Activated T-cell treated with anti-CD3 and anti-CD28 coated beads, Interleukin-2, amount 50 U/mL, for 24 hours (primary cell): ENCODE measurements around the gene SLC12A7.

Experiments
- DNase-seq: peaks from one replicate; pipeline ENCODE4 v3.0.0-alpha.2; 2020
- H3K27ac Mint-ChIP-seq: 2 replicates; pipeline ENCODE4 v1.8.0; 2020; ENCODE audit warnings: mild to moderate bottlenecking, mixed read lengths
- H3K27me3 Mint-ChIP-seq: 2 replicates; pipeline ENCODE4 v1.8.0; 2020; ENCODE audit warnings: mixed read lengths
- H3K36me3 Mint-ChIP-seq: 2 replicates; pipeline ENCODE4 v1.8.0; 2020; ENCODE audit warnings: low read depth, mixed read lengths
- H3K4me1 Mint-ChIP-seq: 2 replicates; pipeline ENCODE4 v1.8.0; 2020; ENCODE audit warnings: low read depth, mixed read lengths
- H3K4me3 Mint-ChIP-seq: 2 replicates; pipeline ENCODE4 v1.8.0; 2020; ENCODE audit warnings: mild to moderate bottlenecking, moderate library complexity, mixed read lengths
- H3K9me3 Mint-ChIP-seq: 2 replicates; pipeline ENCODE4 v1.8.0; 2020; ENCODE audit warnings: mixed read lengths

Gene SLC12A7

DNA sequence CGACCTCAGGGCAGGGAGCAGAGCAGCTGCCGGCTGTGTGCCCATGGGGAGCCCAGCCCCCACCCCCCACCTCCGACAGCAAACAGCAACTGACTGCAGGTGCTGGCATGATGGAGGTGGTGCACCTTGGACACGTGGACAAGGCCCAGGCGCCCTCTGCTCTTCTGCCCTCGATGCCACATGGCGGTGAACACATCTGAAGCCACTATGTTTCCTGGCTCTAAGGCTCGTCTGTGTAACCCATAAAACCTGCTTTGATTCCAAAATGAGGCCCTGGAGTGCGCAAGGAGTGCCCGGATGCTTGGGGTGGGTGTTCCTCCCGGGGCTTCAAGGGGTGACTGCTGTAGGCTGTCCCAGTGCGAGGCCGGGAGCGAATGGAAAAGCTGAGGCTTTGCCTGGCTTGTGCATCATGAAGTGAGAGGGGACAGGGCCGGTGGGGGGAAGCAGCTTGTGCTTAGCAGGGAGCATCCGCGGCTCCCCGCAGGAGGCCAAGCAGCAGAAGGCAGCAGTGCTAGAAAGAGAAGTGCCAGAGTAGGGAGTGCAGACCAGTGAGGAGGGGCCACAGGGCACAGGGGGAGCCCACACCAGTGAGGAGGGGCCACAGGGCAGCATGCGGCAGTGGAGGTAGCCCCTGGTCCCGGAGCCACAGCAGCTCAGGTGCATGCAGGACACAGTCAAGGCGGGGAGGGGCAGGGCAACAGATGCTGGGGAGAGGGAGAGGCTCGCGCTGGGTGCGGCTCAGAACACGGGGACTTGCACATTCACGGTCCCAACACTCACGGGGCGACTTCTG lies 73.2 kb downstream of the SLC12A7 start:
- no peaks in the 10 kb centered on the region for H3K36me3 Mint-ChIP-seq
- peaks cover 28% of the 10 kb centered on the region for H3K9me3 Mint-ChIP-seq
- DNase-seq: no peak
- peaks cover 6% of the 10 kb centered on the region for H3K4me1 Mint-ChIP-seq
- no peaks in the 10 kb centered on the region for H3K27me3 Mint-ChIP-seq
- no peak overlapping the region for H3K4me3 Mint-ChIP-seq
- H3K27ac Mint-ChIP-seq: no peak overlapping the region

DNA sequence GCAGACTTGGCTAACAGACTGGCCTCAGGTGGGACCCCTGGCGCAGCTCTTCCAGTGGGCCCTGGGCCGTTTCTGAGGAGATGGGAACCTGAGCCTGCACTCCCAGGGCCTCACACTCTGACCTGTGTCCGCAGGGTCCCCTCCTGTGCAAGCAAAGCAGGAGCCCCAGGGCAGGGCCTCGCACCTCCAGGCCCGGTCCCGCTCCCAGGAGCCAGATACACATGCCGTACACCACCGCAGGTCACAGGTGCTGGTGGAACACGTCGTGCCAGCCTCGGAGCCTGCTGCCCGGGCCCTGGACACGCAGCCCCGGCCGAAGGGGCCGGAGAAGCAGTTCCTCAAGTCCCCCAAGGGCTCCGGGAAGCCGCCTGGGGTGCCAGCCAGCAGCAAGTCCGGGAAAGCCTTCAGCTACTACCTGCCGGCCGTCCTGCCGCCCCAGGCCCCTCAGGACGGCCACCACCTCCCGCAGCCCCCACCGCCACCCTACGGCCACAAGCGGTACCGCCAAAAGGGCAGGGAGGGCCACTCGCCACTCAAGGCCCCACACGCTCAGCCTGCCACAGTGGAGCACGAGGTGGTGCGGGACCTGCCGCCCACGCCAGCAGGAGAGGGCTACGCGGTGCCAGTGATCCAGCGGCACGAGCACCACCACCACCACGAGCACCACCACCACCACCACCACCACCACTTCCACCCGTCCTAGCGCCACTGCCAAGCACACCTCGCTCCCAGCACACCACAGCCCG lies 74.0 kb downstream of the SLC12A7 start:
- no peaks in the 10 kb centered on the region for H3K4me1 Mint-ChIP-seq
- peaks cover 20% of the 10 kb centered on the region for H3K9me3 Mint-ChIP-seq
- no peak overlapping the region for H3K27ac Mint-ChIP-seq
- DNase-seq: no peak
- H3K27me3 Mint-ChIP-seq: no peaks in the 10 kb centered on the region
- no peak overlapping the region for H3K4me3 Mint-ChIP-seq
- H3K36me3 Mint-ChIP-seq: no peaks in the 10 kb centered on the region

DNA sequence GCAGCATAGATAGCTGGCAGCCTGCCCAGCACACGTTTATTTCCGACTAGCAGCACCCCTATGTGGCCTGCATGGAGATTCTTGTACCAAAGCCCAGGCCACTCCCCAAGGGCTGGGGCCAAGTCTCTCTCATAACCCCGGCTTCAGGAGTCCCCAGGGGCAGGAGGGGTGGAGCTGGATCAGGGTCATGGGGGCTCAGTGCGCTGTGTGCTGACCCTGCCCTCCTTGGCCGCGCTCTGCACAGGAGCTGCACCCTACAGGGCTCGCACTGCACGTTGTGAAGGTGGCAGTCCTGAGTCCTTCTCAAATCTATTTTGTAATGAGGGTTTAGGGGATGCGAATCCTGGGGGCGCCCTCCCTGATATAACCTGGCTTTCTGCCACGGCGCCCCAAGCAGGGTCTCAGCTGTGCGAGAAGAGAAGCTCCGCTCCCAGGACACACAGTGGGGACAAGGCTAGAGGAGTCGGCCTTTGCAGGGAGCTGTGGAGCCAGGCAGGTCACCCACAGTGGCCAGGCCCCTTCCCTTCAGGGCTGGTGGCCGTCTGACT lies 74.7 kb downstream of the SLC12A7 start:
- Mint-ChIP-seq H3K36me3 (no peaks in the 10 kb centered on the region), H3K4me1 (no peaks in the 10 kb centered on the region), H3K9me3 (peaks cover 14% of the 10 kb centered on the region), H3K4me3 (no peak overlapping the region), H3K27ac (no peak overlapping the region), H3K27me3 (no peaks in the 10 kb centered on the region)
- DNase-seq: no peak

DNA sequence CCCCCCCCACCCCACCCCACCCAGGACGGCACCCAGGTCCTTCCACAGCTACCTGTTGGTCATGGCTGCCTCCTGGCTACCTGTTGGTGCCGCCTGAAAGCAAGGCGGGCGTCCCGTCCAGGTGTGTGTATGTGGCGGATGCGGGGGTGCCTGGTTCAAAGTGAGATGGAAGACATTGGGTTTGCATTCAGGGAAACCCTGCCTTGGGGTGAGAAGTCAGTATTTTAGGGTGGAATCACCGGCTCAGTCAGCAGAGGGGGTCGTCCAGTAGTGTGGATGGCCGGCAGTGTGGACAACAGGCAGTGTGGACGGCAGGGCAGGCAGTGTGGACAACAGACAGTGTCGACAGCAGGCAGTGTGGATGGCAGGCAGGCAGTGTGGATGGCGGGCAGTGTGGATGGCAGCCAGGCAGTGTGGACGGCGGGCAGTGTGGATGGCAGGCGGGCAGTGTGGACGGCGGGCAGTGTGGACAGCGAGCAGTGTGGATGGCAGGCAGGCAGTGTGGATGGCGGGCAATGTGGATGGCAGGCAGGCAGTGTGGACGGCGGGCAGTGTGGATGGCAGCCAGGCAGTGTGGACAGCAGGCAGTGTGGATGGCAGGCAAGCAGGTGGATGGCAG lies 75.2 kb downstream of the SLC12A7 start:
- DNase-seq: no peak
- peaks cover 8% of the 10 kb centered on the region for H3K9me3 Mint-ChIP-seq
- no peaks in the 10 kb centered on the region for H3K36me3 Mint-ChIP-seq
- no peaks in the 10 kb centered on the region for H3K4me1 Mint-ChIP-seq
- no peak overlapping the region for H3K27ac Mint-ChIP-seq
- H3K4me3 Mint-ChIP-seq: no peak overlapping the region
- no peaks in the 10 kb centered on the region for H3K27me3 Mint-ChIP-seq

DNA sequence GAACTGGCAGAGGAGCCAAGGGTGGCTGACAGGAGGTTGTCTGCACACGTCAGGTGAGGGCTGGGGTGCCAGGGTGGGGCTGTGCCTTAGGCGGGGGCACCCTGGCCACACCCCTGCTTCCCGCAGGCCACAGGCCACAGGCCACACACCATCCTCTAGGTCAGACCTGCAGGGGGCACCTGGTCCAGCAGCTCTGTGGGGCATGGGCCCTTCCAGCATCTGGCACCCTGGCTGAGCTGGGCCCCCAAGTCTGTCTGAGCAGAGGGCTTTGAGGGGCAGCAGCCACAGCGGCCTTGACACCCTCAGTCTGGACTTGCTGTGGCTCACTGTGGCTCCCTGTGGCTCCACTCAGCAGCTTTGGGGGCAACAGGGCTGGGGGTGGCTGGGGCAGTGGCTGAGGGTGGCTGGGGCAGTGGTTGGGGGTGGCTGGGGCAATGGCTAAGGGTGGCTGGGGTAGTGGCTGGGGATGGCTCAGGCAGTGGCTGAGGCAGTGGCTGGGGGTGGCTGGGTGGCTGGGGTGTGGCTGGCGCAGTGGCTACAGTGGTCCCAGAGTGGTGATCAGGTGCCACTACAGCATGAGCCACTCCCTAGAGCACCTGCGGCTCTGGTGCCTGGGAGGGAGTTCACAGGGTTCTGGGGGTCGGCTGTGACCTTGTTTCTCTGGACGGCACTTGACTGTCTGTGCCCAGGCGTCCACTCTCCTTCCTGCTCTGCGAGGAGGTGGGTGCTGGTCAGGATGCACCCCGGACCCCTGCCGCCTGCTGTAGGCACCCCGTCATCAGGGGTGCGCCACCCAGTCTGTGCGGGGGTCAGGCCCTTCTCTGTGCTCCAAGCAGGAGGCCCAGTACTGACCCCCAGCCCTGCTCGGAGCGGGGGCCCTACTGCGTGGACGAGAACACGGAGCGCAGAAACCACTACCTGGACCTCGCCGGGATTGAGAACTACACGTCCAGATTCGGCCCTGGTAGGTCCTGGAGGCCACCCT lies 76.2 kb downstream of the SLC12A7 start:
- H3K4me3 Mint-ChIP-seq: no peak overlapping the region
- no peak for DNase-seq
- H3K36me3 Mint-ChIP-seq: no peaks in the 10 kb centered on the region
- no peaks in the 10 kb centered on the region for H3K9me3 Mint-ChIP-seq
- H3K27ac Mint-ChIP-seq: no peak overlapping the region
- H3K4me1 Mint-ChIP-seq: no peaks in the 10 kb centered on the region
- no peaks in the 10 kb centered on the region for H3K27me3 Mint-ChIP-seq

DNA sequence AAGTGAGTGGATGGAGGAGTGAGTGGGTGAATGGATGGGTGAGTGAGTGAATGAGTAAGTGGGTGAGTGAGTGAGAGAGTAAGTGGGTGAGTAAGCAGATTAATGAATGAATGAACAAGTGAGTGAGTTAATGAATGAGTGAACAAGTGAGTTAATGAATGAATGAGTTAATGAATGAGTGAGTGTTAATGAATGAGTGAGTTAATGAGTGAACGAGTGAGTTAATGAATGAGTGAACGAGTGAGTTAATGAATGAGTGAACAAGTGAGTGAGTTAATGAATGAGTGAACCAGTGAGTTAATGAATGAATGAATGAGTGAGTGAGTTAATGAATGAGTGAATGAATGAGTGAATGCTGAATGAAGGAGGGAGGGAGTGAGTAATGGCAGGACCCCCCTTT lies 76.9 kb downstream of the SLC12A7 start:
- Mint-ChIP-seq H3K9me3 (no peaks in the 10 kb centered on the region), H3K27ac (no peak overlapping the region), H3K4me1 (no peaks in the 10 kb centered on the region), H3K36me3 (no peaks in the 10 kb centered on the region), H3K27me3 (no peaks in the 10 kb centered on the region), H3K4me3 (no peak overlapping the region)
- DNase-seq: no peak

DNA sequence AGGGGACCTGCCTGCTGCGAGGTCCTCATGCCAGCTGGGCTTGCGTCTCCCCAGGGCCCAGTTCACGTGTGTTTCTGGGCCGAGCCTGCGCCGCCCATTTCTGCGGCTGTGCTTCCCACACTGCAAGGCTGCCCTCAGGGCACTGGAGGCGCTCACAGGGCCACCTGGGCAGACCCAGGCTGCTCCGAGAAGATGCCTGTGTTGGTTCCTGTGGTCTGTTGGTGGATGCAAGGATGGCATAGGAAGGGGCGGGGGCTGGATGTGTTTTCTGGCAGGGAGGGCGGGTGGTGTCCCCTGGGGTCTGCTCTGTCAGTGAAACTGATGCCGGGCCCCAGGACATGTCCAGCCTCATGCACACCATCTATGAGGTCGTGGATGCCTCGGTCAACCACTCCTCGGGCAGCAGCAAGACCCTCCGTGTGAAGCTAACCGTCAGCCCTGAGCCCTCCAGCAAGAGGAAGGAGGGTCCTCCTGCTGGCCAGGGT lies 77.4 kb downstream of the SLC12A7 start:
- no peaks in the 10 kb centered on the region for H3K9me3 Mint-ChIP-seq
- no peaks in the 10 kb centered on the region for H3K27me3 Mint-ChIP-seq
- no peak overlapping the region for H3K27ac Mint-ChIP-seq
- no peak overlapping the region for H3K4me3 Mint-ChIP-seq
- H3K4me1 Mint-ChIP-seq: no peaks in the 10 kb centered on the region
- no peak for DNase-seq
- no peaks in the 10 kb centered on the region for H3K36me3 Mint-ChIP-seq

DNA sequence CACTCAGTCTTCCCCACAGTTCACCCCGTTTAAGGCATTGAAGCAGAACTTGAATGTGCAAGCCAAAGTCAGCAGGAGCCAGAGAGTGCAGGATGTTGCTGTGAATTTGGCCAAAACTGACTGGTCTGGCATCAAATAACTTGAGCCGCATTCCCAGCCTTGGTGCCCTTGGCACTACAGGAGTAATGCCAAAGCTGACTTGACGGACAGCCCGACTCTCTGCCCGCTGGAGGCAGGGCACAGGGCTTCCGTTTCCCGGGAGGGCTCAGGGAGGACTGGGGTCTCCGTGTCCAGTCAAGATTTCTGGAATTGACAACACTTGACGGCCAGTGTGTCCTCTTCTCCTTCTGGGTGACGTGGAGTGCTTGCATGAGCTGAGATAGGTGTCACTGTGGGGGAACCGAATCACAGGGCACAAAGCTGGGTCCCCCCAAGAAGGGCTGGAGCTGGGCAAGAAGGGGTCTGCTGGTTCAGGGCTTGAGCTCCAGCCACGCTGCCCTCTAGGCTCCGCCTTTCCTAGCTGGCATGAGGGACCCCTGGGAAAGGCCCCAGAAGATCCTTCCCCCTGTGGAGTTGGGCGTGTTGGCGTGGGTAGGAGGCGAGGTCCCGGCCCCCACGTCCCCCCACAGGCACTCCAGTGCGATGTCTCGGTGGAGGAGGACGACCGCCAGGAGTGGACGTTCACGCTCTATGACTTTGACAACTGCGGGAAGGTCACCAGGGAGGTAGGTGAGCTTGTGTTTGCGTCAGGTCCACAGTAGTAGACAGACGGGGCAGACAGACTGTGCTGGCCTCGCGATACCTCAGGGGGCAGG lies 78.0 kb downstream of the SLC12A7 start:
- no peaks in the 10 kb centered on the region for H3K9me3 Mint-ChIP-seq
- H3K4me3 Mint-ChIP-seq: no peak overlapping the region
- H3K36me3 Mint-ChIP-seq: no peaks in the 10 kb centered on the region
- H3K27me3 Mint-ChIP-seq: peaks cover 4% of the 10 kb centered on the region
- no peak overlapping the region for H3K27ac Mint-ChIP-seq
- DNase-seq: no peak
- no peaks in the 10 kb centered on the region for H3K4me1 Mint-ChIP-seq

DNA sequence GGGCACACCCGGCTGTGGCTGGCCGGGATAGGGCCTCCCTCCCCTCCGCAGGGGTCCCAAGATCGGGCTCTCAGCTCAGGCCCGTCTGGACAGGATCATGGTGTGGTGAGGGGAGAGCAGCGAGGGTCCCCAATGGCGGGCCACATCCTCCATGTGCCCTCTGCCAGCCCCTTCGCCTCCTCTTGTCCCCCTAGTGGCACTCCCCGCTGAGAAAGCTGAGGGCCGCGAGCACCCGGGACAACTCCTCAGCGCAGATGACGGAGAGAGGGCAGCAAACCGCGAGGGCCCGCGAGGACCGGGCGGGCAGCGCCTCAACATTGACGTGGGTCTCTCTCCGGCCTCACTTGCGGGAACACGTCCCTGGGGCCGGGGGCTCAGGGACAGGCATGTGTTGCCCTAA lies 78.7 kb downstream of the SLC12A7 start:
- Mint-ChIP-seq H3K9me3 (no peaks in the 10 kb centered on the region), H3K4me3 (no peak overlapping the region), H3K4me1 (no peaks in the 10 kb centered on the region), H3K36me3 (no peaks in the 10 kb centered on the region), H3K27me3 (peaks cover 4% of the 10 kb centered on the region), H3K27ac (no peak overlapping the region)
- DNase-seq: no peak

DNA sequence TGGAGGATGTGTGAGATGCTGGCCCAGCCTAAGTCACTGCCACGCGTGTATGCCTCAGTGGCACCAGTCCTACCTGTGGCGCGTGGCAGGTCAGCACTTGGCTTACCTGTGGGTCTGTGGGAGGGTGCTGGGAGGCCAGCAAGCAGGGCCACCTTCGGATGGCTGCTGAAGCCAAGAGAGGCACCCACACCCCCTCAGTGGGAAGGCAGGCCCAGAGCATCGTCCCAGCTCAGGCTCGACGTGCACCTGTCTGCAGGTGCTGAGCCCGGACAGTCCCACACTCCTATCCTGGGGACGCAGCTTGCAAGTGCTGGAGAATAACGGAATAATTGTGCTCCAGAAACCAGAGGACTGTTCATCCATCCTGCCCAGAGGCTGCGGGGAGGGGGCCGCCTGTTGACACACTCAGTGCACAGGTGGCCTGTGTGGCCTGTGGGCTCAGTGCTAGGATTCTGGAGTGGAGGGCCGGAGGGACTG lies 79.3 kb downstream of the SLC12A7 start:
- Mint-ChIP-seq H3K4me3 (no peak overlapping the region), H3K27ac (no peak overlapping the region), H3K4me1 (no peaks in the 10 kb centered on the region), H3K27me3 (peaks cover 4% of the 10 kb centered on the region), H3K36me3 (no peaks in the 10 kb centered on the region), H3K9me3 (no peaks in the 10 kb centered on the region)
- DNase-seq: no peak

DNA sequence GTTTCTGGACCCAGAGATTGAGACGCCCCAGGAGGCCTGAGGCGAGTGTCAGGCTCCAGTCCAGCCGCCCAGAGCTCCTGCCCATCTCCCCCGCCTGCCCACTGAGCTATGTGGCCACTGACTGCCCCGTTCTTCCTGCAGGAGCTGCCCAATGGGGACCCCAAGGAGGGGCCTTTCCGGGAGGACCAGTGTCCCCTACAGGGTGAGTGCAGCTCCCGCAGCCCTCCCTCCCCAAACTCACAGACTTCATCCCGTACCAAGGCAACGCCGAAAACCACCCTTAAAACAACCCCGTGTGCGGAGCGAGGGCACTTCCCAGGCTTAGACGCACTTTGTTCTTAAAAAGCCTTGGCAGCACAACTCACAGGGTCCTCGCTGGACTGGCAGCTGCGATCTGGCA lies 79.9 kb downstream of the SLC12A7 start:
- Mint-ChIP-seq H3K36me3 (no peaks in the 10 kb centered on the region), H3K27ac (no peak overlapping the region), H3K4me1 (no peaks in the 10 kb centered on the region), H3K4me3 (no peak overlapping the region), H3K9me3 (no peaks in the 10 kb centered on the region), H3K27me3 (peaks cover 4% of the 10 kb centered on the region)
- DNase-seq: no peak

DNA sequence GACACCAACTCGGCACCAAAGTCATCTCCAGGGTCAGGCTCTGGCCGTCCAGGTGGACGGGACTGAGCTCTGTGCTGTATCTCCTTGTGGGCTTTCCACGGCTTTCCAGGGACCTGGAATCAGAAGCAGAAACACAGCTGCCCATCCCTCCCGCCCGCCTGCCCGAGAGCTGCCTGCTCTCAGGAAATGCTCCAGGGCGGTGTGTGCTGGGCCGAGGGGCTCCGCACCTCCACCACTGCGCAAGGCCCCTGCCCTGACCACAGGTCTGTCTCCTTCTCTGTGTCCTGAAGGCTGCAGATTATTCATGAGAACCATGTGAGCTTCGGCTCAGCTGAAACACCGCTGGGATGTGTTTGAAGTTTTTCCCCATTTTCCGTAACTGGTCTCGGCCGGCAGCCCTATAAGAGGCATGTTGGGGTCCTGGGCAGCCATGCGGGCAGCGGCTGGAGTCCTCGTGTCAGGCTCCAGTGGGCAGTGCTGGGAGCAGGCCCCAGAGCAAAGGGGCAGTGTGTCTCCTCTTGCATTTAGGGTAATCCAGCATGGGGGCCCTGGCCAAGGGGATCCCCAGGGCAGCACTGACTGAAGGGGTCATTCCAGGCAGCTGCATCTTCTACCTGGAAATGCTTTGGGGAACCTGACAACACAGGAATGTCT lies 80.4 kb downstream of the SLC12A7 start:
- Mint-ChIP-seq H3K27ac (no peak overlapping the region), H3K27me3 (peaks cover 4% of the 10 kb centered on the region), H3K4me3 (no peak overlapping the region), H3K9me3 (no peaks in the 10 kb centered on the region), H3K4me1 (no peaks in the 10 kb centered on the region), H3K36me3 (no peaks in the 10 kb centered on the region)
- no peak for DNase-seq

DNA sequence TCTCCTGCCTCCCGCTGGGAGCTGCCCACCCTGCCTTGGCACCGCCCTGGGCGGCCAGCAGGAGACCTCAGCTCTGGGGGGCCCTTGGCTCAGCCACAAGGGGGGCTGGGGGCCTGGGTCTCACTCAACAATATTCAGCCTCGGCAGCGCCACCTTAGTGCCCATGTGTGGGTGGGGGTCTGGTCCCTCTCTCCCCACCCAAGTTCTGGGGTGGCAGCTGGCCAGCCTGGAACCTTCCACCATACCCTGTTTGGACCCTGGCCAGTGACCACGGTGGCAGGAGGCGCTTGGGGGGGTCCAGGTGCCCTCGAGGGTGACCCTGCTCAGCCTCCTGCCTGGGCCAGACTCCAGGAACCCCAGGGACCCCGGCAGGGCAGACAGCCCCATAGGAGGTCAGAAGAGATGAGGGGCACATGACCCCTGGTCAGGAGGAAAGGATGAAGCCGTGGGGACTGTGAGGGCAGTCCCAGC lies 81.0 kb downstream of the SLC12A7 start:
- H3K27me3 Mint-ChIP-seq: peaks cover 4% of the 10 kb centered on the region

More for the DNA sequence above, 81.0 kb downstream of the SLC12A7 start:
- no peak overlapping the region for H3K4me3 Mint-ChIP-seq
- H3K9me3 Mint-ChIP-seq: no peaks in the 10 kb centered on the region
- no peak for DNase-seq
- H3K27ac Mint-ChIP-seq: no peak overlapping the region
- H3K36me3 Mint-ChIP-seq: no peaks in the 10 kb centered on the region
- no peaks in the 10 kb centered on the region for H3K4me1 Mint-ChIP-seq
